ELF-1 (cell line): ENCODE data around the gene GPATCH3.

ENCODE experiments used
- DNase-seq: peaks from one replicate; pipeline ENCODE4 v3.0.0-alpha.2; 2016; ENCODE audit warnings: low read depth, low spot score

Gene GPATCH3

GRCh38 chr1:26844424-26845196 is 55.7 kb downstream of the GPATCH3 start:
- no peak for DNase-seq
